Measurements from ENCODE around the gene FOXB1. TPM values are rescaled to one million over a fixed set of nuclear protein-coding genes. Genes with fewer than 3 reads are reported as not detected.

The FOXB1 gene
- total and polyA plus RNA-seq, 7 donors: 0.09 TPM; not detected in 6

DNA sequence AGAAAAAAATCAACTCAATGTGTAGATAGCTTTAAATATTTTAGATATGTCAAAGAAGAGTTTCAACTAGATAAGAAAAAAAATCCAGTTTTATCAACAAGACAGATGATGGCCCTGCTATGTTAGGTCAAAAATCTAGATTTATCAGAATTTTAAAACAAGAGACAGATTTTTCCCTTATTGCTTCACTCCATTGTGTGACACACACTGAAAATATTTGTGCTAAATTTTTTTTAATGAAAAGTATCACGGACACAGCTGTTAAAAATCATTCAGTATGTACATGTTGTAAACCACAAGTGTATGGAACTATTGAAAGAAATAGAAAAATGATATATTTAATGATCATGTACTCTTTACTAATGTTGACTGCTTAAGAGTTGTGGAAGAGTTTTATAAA is 43.6 kb downstream of the FOXB1 start:
- Histone ChIP-seq H3K36me3 (no peaks in the 10 kb centered on the region), H3K27me3 (no peaks in the 10 kb centered on the region), H3K27ac (no peak overlapping the region), H3K4me3 (no peak overlapping the region), H3K4me1 (no peaks in the 10 kb centered on the region), H3K9me3 (peaks cover 0 to 4% (median 2%) of the 10 kb centered on the region in 4 donors)
- DNase-seq: no peak
- intact Hi-C loops (cut with DNase I): no loop called here
- 43 to 61% methylated on average over 1 of the region's 1 CpG for WGBS, 2 donors
- TF ChIP-seq POLR2A (IDR thresholded peaks at IDR 0.05) (no peak), EP300 (IDR thresholded peaks at IDR 0.05) (no peak), POLR2AphosphoS5 (IDR thresholded peaks at IDR 0.05) (no peak)
- TF ChIP-seq, protein P1, sequence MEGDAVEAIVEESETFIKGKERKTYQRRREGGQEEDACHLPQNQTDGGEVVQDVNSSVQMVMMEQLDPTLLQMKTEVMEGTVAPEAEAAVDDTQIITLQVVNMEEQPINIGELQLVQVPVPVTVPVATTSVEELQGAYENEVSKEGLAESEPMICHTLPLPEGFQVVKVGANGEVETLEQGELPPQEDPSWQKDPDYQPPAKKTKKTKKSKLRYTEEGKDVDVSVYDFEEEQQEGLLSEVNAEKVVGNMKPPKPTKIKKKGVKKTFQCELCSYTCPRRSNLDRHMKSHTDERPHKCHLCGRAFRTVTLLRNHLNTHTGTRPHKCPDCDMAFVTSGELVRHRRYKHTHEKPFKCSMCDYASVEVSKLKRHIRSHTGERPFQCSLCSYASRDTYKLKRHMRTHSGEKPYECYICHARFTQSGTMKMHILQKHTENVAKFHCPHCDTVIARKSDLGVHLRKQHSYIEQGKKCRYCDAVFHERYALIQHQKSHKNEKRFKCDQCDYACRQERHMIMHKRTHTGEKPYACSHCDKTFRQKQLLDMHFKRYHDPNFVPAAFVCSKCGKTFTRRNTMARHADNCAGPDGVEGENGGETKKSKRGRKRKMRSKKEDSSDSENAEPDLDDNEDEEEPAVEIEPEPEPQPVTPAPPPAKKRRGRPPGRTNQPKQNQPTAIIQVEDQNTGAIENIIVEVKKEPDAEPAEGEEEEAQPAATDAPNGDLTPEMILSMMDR (IDR thresholded peaks at IDR 0.05): no peak

DNA sequence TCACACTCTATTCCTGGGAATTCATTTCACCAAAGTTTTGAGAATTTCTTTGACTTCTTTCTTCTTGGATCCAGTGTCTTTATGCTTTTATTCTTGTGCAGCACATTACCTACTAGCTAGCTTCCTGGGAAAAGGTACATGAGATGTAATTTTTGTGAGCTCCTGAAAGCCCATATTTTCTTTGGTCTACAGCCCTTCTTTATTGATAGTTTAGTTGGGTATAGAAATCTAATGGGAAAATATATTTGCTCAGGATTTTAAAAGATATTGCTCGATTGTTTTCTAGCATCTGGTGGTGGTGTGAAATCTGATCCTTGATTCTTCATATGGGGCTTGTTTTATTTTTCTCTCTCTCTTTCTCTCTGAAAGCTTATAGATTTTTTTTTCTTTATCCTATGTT is 45.8 kb downstream of the FOXB1 start:
- Histone ChIP-seq H3K36me3 (no peaks in the 10 kb centered on the region), H3K27ac (no peak overlapping the region), H3K9me3 (peaks cover 0 to 4% (median 2%) of the 10 kb centered on the region in 4 donors), H3K27me3 (no peaks in the 10 kb centered on the region), H3K4me1 (no peaks in the 10 kb centered on the region), H3K4me3 (no peak overlapping the region)
- TF ChIP-seq, protein P1 (IDR thresholded peaks at IDR 0.05): no peak
- no peak for TF ChIP-seq POLR2A (IDR thresholded peaks at IDR 0.05)
- no peak for TF ChIP-seq POLR2AphosphoS5 (IDR thresholded peaks at IDR 0.05)
- 85 to 92% methylated on average over 1 of the region's 1 CpG for WGBS, 2 donors
- DNase-seq: no peak
- intact Hi-C loops (cut with DNase I): no loop called here

DNA sequence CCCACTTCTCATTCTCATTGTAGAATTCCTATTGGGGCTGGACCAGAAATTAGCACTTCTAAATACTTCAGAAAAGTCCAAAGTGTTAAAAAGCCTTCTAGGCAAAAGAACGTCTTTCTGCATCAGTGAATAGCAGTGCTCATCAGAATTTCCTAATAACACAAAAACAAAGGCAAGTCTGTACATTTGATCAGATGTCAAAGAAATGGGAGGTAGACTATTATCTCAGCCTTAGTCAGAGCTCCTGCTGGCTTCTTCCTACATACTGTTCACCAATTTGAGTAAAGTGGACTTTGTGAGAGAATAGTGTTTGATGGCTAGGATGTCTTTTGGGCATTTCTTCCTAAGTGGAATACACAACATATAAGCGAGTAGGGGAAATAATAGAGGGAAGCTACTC is 48.7 kb downstream of the FOXB1 start:
- peaks cover 0 to 4% (median 2%) of the 10 kb centered on the region in 4 donors for H3K9me3 ChIP-seq
- H3K4me1 ChIP-seq: no peaks in the 10 kb centered on the region
- TF ChIP-seq, protein P1 (IDR thresholded peaks at IDR 0.05): no peak
- no peak for TF ChIP-seq POLR2A (IDR thresholded peaks at IDR 0.05)
- TF ChIP-seq POLR2AphosphoS5 (IDR thresholded peaks at IDR 0.05): no peak
- no peak for TF ChIP-seq EP300 (IDR thresholded peaks at IDR 0.05)
- no peaks in the 10 kb centered on the region for H3K27me3 ChIP-seq
- no peaks in the 10 kb centered on the region for H3K36me3 ChIP-seq
- no peak overlapping the region for H3K4me3 ChIP-seq
- H3K27ac ChIP-seq: no peak overlapping the region
- DNase-seq: no peak
- intact Hi-C loops (cut with DNase I): no loop called here
- WGBS, 2 donors: 84 to 93% methylated on average over 2 of the region's 2 CpGs

DNA sequence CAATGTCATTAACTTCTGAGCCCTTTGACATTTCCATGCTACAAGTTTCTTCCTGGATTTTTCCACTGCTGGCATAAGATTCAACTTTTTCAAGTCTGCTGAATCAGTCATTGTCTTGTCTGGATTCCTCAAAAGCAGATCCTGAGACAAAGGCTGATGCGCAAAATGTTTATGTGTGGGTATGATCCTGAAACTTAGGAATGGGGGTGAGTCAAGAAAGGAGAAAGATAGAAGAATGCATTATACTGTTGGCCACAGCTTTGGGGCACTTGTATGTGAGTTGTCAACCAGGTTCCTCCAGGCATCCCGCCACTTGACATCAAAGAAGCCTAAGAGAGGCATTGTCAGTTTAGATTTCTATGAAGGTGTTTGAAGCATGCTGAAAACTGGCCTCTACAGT is 50.4 kb downstream of the FOXB1 start:
- intact Hi-C loops (cut with DNase I): no loop called here
- no peaks in the 10 kb centered on the region for H3K27me3 ChIP-seq
- 93 to 97% methylated on average over 2 of the region's 2 CpGs for WGBS, 2 donors

More for the DNA sequence above, 50.4 kb downstream of the FOXB1 start:
- Histone ChIP-seq H3K4me1 (no peaks in the 10 kb centered on the region), H3K4me3 (no peak overlapping the region), H3K27ac (no peak overlapping the region), H3K36me3 (no peaks in the 10 kb centered on the region), H3K9me3 (peaks cover 0 to 4% (median 2%) of the 10 kb centered on the region in 4 donors)
- TF ChIP-seq POLR2A (IDR thresholded peaks at IDR 0.05) (no peak), EP300 (IDR thresholded peaks at IDR 0.05) (no peak), POLR2AphosphoS5 (IDR thresholded peaks at IDR 0.05) (no peak)
- TF ChIP-seq, protein P1 (IDR thresholded peaks at IDR 0.05): no peak
- DNase-seq: no peak
